ENCODE measurements around the gene DDX59.

DNA sequence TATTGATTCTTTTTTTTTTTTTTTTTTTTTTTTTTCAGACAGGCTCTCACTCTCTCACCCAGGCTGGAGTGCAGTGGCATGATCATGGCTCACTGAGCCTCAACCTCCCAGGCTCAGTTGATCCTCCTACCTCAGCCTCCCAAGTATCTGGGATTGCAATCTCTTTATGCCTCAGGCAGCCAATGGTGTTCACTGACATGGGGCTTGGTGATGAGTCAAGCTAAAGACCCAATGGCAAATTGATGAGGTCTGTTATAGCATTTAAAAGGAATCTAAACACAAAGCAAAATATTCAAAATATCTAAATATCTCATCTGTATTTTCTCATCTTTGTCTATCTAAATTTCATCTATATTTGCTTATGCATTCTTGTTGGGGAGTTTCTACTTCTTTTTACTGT is 38.5 kb upstream of the DDX59 start:
- TF ChIP-seq, protein P1, sequence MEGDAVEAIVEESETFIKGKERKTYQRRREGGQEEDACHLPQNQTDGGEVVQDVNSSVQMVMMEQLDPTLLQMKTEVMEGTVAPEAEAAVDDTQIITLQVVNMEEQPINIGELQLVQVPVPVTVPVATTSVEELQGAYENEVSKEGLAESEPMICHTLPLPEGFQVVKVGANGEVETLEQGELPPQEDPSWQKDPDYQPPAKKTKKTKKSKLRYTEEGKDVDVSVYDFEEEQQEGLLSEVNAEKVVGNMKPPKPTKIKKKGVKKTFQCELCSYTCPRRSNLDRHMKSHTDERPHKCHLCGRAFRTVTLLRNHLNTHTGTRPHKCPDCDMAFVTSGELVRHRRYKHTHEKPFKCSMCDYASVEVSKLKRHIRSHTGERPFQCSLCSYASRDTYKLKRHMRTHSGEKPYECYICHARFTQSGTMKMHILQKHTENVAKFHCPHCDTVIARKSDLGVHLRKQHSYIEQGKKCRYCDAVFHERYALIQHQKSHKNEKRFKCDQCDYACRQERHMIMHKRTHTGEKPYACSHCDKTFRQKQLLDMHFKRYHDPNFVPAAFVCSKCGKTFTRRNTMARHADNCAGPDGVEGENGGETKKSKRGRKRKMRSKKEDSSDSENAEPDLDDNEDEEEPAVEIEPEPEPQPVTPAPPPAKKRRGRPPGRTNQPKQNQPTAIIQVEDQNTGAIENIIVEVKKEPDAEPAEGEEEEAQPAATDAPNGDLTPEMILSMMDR (IDR thresholded peaks at IDR 0.05) = no peak
- no peak for TF ChIP-seq POLR2A (IDR thresholded peaks at IDR 0.05)
